ENCODE results near the gene GABBR2.

The GABBR2 gene

DNA sequence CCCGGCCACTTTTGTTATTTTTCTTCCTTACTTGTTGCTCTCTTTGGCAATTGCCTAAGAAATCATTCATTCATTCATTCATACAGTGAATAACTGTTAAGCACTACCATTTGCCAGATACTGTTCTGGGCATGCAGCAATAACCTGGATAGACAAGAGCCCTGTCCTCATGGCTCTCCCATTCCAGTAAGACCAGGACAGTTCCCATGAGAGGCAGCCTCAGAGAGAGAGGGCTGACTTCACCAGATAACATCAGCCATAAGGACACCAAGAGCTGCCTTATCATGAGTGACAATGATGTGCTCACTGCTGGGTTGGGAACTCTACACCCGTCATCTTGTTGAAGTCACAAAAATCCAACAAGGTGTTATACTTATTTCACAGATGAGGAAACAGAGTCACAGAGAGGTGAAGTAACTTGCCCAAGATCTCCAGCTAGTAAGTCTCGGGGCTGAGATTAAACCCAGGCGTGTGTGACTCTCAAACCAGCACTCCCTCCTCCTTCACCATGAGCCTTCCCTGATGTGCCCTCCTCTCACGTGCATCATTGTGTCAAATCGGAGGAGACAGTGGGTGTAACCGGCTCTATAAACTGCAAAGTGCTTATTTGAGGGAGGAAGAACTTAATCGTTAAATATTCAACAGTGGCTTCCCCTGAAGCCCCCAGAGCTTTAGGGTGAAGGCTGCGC lies 392.1 kb downstream of the GABBR2 start:
- Mint-ChIP-seq H3K36me3 (no peaks in the 10 kb centered on the region), H3K27ac (no peak overlapping the region)

DNA sequence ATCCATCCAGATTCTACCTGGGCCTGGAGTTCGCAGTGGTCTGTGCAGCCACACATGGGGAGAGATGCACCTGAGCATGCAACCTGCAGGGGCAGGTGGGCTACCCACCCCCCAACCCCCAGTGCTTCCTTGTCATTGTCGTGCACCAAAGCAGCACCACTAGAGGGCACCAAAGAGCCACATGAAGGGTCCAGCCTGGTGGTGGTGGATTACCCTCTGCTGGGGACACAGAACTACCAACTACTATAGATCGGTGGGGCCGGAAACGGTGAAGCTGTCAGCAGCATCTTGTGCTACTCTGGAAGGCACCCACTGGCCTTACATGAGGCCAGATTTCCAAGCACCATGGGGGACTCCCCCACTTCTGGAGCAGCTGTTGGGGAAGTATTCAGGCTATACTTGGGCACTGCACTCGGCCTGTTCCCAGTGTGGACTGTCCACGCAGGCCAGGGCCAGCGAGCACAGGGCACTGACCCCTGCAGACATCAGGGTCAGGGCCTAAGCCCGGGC lies 393.1 kb downstream of the GABBR2 start:
- DNase-seq (ENCODE audit: low spot score in 2 of 2) (peak; percentile 86 to 92), ATAC-seq (ENCODE audit: low read depth) (peak; percentile 97)
- no peaks in the 10 kb centered on the region for H3K36me3 Mint-ChIP-seq
- H3K4me1 Mint-ChIP-seq: peaks cover 4% of the 10 kb centered on the region
- H3K27me3 Mint-ChIP-seq: no peaks in the 10 kb centered on the region
- H3K4me3 Mint-ChIP-seq: no peak overlapping the region
- no peak overlapping the region for H3K27ac Mint-ChIP-seq
- H3K9me3 Mint-ChIP-seq: no peaks in the 10 kb centered on the region

More for the DNA sequence above, 392.1 kb downstream of the GABBR2 start:
- Mint-ChIP-seq H3K27me3 (no peaks in the 10 kb centered on the region), H3K9me3 (no peaks in the 10 kb centered on the region), H3K4me3 (no peak overlapping the region), H3K4me1 (peaks cover 4% of the 10 kb centered on the region)
- no peak for ATAC-seq (ENCODE audit: low read depth)
- DNase-seq (ENCODE audit: low spot score in 2 of 2): no peak

DNA sequence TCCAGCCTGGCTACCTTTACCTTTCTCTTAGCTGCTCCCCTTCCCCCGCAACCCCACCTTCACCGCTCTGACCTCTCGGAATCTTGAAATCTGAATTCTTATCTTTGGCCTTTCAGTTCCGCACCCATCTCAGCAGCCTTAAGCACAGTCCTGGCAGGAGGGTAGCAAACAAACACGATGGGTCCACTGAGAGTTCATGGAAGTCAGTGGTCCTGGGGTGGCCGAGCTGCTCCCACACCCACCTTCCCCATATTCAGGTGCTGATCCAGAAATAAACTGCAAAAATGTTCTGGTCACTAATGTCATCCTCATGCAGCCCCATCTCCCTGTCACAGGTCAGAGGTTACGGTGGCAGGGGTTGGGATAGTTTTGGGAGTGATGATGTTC lies 393.7 kb downstream of the GABBR2 start:
- Mint-ChIP-seq H3K27me3 (no peaks in the 10 kb centered on the region), H3K9me3 (no peaks in the 10 kb centered on the region), H3K27ac (no peak overlapping the region), H3K4me3 (no peak overlapping the region), H3K4me1 (peaks cover 4% of the 10 kb centered on the region), H3K36me3 (no peaks in the 10 kb centered on the region)
- ATAC-seq (ENCODE audit: low read depth): no peak
- no peak for DNase-seq (ENCODE audit: low spot score in 2 of 2)

DNA sequence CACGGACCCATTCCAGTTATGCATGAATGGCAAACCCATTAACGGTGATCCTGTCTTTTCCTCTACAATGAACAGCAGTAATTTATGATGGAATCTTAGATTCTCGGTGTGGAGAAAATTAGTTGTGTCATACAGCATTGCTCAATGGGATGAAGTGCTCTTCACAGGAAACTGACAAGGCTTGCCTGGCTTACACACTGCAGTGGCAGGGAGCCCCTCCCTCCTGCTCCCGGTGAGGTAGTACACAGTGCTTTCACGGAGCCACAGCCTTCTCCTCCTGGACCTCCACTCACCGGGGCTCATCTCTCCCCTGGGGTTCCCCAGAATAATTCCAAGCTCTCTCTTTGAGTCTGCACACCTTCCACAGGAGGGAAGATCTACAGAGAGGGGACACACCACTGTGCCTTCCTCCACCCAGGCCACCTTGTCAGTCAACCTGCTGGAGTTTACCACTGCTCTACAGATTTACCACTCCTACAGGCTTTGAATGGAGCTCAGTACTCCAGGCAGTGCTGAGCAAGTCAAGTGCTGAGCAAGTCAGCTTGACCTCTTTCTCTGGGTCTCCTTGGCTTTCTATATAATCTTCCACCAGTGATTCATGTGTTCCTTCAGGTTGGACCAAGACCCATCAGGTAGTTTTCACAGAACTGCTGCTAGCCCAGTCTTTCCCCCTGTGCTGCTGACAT lies 394.2 kb downstream of the GABBR2 start:
- peaks cover 4% of the 10 kb centered on the region for H3K4me1 Mint-ChIP-seq

DNA sequence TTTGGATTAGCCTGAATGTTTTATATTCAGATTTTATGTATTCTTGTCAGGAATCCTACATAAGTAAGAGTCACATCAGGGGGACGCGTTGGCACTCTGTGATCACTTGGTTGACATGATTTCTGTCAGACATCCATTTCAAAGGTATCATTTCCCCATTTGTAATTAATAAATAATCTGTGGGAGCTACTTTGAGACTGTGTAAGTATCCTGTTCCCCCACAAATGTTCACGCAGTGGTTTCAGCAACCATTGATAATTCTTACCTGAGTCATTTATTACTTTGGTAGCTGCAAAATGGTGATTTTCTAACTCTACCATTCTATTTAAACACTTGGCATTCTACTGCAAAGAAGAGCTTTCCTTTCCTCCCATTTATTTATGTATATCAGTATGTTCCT lies 396.4 kb downstream of the GABBR2 start:
- no peak for DNase-seq (ENCODE audit: low spot score in 2 of 2)
- peaks cover 2% of the 10 kb centered on the region for H3K27me3 Mint-ChIP-seq
- H3K4me3 Mint-ChIP-seq: no peak overlapping the region
- H3K36me3 Mint-ChIP-seq: no peaks in the 10 kb centered on the region
- ATAC-seq (ENCODE audit: low read depth): no peak
- H3K4me1 Mint-ChIP-seq: peaks cover 4% of the 10 kb centered on the region
- H3K9me3 Mint-ChIP-seq: no peaks in the 10 kb centered on the region
- H3K27ac Mint-ChIP-seq: no peak overlapping the region

More for the DNA sequence above, 394.2 kb downstream of the GABBR2 start:
- Mint-ChIP-seq H3K27ac (no peak overlapping the region), H3K27me3 (no peaks in the 10 kb centered on the region), H3K9me3 (no peaks in the 10 kb centered on the region), H3K36me3 (no peaks in the 10 kb centered on the region), H3K4me3 (no peak overlapping the region)
- DNase-seq (ENCODE audit: low spot score in 2 of 2) (no peak), ATAC-seq (ENCODE audit: low read depth) (no peak)

DNA sequence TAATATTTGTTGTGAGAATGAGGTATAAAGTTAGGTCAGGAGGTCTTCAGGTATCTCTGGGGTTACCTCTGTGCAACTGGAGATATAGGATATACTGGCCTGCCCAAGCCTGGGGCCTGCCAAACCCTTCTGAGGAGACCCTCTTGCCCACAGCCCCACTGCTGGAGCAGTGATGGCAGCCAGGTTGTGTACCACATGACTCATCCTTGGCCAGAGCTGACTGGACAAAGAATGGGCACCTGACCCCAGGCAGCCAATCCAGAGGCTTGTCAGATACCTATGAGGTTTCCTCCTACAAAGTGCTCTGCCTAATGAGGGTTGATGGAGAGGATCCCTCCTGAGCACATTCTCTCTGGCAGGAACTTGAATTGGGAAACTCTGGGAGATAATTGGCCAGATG lies 397.2 kb downstream of the GABBR2 start:
- Mint-ChIP-seq H3K4me3 (no peak overlapping the region), H3K36me3 (no peaks in the 10 kb centered on the region), H3K4me1 (peaks cover 4% of the 10 kb centered on the region), H3K27ac (no peak overlapping the region), H3K9me3 (no peaks in the 10 kb centered on the region), H3K27me3 (peaks cover 2% of the 10 kb centered on the region)
- ATAC-seq (ENCODE audit: low read depth) (no peak), DNase-seq (ENCODE audit: low spot score in 2 of 2) (no peak)

DNA sequence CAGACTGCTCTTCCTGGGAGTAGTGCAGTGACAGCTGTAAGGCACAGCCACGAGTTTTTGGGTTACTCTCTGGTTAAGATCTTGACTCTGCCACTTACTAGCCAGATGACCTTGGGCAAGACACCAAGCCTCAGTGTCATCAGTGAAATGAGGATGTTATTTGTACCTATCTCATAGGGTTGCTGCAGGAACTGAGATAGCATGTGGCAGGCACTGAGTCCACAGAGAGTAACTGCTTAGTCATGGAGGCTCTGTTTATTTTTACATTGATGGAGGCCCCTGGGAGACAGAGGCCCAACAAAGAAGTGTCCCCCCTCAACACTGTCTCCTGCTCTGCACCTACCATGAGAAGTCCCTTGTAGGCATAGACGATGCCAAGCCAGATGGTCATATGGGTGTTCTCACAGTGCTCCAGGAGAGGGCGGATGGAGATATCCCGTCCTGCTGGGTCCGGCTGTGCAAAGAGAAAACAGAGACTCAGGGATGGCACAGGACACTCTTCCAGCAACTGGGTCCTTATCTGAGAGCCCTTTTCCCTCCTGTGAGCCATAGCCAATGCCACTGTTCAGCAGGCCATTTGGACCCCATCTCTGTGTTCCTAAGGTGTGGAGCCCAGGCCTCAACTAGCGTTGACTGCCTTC lies 397.9 kb downstream of the GABBR2 start:
- H3K27me3 Mint-ChIP-seq: peaks cover 2% of the 10 kb centered on the region
- H3K27ac Mint-ChIP-seq: no peak overlapping the region
- H3K4me1 Mint-ChIP-seq: peaks cover 4% of the 10 kb centered on the region
- no peak for ATAC-seq (ENCODE audit: low read depth)
- H3K4me3 Mint-ChIP-seq: no peak overlapping the region
- H3K36me3 Mint-ChIP-seq: no peaks in the 10 kb centered on the region
- H3K9me3 Mint-ChIP-seq: no peaks in the 10 kb centered on the region
- DNase-seq (ENCODE audit: low spot score in 2 of 2): no peak

DNA sequence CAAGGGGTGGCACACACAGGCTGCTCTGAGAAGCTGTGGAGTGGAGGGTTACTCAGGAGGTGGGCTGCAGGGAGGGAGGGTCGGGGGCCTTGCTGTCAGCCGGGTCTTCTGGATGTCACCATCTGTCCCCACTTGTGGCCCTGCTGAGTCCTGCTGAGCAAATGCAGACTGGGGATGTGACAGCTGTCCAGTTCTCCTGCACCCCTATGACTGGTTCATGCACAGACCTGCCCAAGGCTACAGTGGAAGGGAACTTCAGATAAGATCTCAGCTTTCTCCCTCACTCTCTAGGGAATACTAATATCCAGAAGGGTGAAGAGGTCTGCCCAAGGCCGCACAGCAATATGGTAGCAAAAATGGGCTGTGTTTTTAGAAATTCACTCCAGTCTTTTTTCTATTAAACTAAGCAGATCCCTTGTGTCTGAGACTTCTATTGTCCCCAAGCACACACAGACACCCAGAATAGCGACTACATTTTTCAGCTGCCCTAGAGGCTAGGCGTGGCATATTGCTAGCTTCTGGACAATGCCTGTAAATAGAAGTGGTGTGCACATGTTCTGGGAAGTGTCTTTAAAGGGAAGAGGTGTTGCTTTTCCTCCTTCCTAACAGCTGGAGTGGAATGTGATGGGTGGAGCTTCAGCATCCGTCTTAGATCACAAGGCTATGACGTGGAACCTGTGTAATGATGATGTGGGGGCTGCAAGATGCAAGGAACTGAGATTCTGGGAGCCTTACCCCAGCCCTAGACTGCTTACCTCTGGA lies 402.2 kb downstream of the GABBR2 start:
- DNase-seq (ENCODE audit: low spot score in 2 of 2) (no peak), ATAC-seq (ENCODE audit: low read depth) (no peak)
- Mint-ChIP-seq H3K27ac (no peak overlapping the region), H3K27me3 (peaks cover 2% of the 10 kb centered on the region), H3K4me1 (no peaks in the 10 kb centered on the region), H3K9me3 (no peaks in the 10 kb centered on the region), H3K4me3 (no peak overlapping the region), H3K36me3 (no peaks in the 10 kb centered on the region)

DNA sequence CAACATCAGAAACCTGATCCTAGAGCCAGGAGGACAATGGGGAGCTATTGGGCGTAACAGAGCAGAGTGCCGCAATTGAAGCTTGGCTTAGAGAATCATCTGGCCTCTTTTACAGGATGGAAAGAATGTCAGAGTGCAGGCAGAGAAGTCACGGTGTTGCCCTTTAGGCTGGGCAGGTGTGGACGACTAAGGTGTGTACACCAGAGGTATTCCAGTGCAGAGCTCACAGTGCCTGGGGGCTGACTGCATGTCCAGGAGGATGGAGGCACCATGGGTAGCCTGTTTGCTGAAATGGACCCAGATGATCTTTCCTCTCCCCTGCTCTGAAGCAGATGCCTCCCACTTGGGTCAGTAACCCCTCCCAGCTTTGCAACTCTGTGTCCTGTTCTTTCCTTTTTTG lies 404.4 kb downstream of the GABBR2 start:
- ATAC-seq (ENCODE audit: low read depth) (no peak), DNase-seq (ENCODE audit: low spot score in 2 of 2) (no peak)
- no peak overlapping the region for H3K4me3 Mint-ChIP-seq
- no peaks in the 10 kb centered on the region for H3K4me1 Mint-ChIP-seq
- peaks cover 2% of the 10 kb centered on the region for H3K27me3 Mint-ChIP-seq
- no peak overlapping the region for H3K27ac Mint-ChIP-seq
- H3K36me3 Mint-ChIP-seq: no peaks in the 10 kb centered on the region
- H3K9me3 Mint-ChIP-seq: no peaks in the 10 kb centered on the region

DNA sequence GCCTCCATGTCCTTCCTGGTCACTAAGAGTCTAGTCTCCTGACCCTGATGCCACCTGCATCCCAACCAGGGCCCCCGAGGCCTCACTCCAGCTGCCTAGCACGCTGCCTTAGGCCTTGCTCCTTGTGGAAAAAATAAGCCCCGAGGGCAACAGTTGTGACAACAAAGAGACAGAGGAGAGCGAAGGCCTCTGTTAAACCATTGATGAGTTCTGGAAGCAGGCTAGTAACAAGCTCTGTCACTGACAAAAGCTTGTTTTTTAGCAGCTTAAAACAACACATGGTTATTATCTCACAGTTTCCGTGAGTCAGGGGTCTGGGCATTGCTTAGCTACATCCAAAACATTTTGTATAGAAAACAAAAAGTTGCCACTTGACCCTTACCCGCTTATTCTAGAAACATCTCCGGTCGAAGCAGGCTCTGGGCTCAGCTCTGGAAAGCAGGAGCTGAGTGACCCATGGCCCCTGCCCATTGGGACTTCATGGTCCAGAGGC lies 405.1 kb downstream of the GABBR2 start:
- Mint-ChIP-seq H3K27me3 (peaks cover 3% of the 10 kb centered on the region), H3K4me3 (no peak overlapping the region), H3K4me1 (no peaks in the 10 kb centered on the region), H3K27ac (no peak overlapping the region), H3K36me3 (no peaks in the 10 kb centered on the region), H3K9me3 (no peaks in the 10 kb centered on the region)
- DNase-seq (ENCODE audit: low spot score in 2 of 2) (no peak), ATAC-seq (ENCODE audit: low read depth) (no peak)

DNA sequence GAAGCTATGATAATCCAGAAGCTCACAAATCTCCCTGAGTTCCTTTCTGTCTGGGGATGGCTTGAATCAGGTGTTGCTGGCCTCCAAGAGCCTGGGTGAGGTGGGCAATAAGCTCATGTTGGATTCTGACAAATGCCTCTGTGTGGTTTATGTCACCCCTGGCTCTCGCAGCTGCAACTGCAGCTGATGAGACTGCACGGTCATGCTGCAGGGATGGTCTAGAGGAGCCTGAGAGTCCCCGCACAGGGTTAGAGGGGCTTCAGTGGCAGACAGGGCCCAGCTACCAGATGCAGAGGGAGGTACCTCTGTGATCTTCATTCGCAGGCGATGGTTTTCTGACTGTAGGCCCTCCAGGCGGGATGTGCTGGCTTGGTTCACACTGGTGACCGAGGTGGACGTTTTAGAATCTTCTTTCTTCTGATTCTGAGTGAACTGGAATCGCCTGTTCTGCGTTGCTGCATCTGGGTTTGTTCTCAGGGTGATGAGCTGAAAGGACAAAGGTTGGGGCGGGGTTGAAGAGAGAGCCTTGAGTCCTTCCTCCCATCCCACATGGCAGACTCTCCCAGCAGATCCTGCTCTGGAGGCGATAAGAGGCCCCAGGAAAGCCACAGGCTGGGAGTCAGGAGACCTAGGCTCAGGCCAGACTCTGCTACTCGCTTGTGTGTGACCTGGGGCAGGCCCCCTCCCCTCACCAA lies 405.6 kb downstream of the GABBR2 start:
- H3K36me3 Mint-ChIP-seq: no peaks in the 10 kb centered on the region

DNA sequence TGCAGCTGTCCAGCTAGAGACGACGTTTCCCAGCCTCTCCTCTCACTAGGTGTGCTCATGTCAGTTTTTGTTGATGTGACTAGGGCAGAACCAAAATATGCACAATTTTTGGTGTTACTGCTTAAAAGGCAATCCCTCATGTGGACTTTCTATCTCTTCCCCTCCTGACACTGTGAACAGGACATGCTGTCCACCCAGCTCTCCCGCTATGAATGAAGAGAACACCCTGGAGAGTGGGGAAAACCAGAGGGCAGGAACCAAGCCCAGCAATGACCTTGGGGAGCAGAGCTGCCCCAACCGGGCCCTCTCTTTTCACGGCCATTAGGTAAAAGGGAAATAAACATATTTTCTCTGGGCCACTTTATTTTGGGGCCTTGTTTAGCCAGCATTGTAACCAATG lies 406.6 kb downstream of the GABBR2 start:
- H3K4me1 Mint-ChIP-seq: no peaks in the 10 kb centered on the region
- H3K27ac Mint-ChIP-seq: no peak overlapping the region
- ATAC-seq (ENCODE audit: low read depth) (no peak), DNase-seq (ENCODE audit: low spot score in 2 of 2) (no peak)
- H3K36me3 Mint-ChIP-seq: no peaks in the 10 kb centered on the region
- peaks cover 2% of the 10 kb centered on the region for H3K27me3 Mint-ChIP-seq
- H3K4me3 Mint-ChIP-seq: no peak overlapping the region
- no peaks in the 10 kb centered on the region for H3K9me3 Mint-ChIP-seq

More for the DNA sequence above, 405.6 kb downstream of the GABBR2 start:
- no peaks in the 10 kb centered on the region for H3K9me3 Mint-ChIP-seq
- H3K27me3 Mint-ChIP-seq: peaks cover 2% of the 10 kb centered on the region
- DNase-seq (ENCODE audit: low spot score in 2 of 2) (no peak), ATAC-seq (ENCODE audit: low read depth) (no peak)
- H3K4me1 Mint-ChIP-seq: no peaks in the 10 kb centered on the region
- no peak overlapping the region for H3K4me3 Mint-ChIP-seq
- no peak overlapping the region for H3K27ac Mint-ChIP-seq

DNA sequence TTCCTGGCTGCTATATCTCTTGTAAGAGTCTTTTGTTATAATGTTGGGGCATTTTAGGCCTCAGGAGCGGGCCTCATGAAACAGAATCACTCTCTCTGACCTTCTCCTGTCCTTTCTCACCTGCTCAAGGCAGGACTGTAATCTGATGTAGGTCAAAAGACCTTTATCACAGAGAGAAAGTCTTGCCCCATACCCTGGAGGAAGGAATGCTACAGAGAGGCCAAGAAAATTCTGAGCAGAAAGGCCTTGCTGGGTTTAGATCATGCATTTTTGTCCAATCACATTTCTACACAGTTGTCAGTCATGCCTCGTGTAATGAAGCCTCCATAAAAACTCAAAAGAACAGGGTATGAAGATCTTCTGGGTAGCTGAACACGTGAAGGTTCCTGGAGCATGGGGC lies 408.1 kb downstream of the GABBR2 start:
- Mint-ChIP-seq H3K9me3 (no peaks in the 10 kb centered on the region), H3K27ac (no peak overlapping the region), H3K36me3 (no peaks in the 10 kb centered on the region), H3K4me1 (no peaks in the 10 kb centered on the region), H3K27me3 (peaks cover 4% of the 10 kb centered on the region), H3K4me3 (no peak overlapping the region)
- no peak for ATAC-seq (ENCODE audit: low read depth)
- DNase-seq (ENCODE audit: low spot score in 2 of 2): no peak
